H1 (cell line): ENCODE measurements around the gene SLC4A7. TPM values are rescaled to one million over a fixed set of nuclear protein-coding genes. Genes with fewer than 3 reads are reported as not detected.
A peak's percentile ranks its signal among the peaks of the same experiment; 100 is the strongest.

ENCODE experiments used
- CTCF ChIA-PET: fragments of 300-600 bp; sonication (Branson Sonifier 250); formaldehyde crosslinking; loops from one replicate; lab custom pipeline; 2021; ENCODE audit not compliant: partially characterized antibody; lab: Charles Lee
- POLR2A ChIA-PET: fragments of 300-600 bp; sonication (Branson Sonifier 250); formaldehyde crosslinking; loops from one replicate; lab custom pipeline; 2021; ENCODE audit warnings: inconsistent platforms; ENCODE audit not compliant: partially characterized antibody; lab: Charles Lee
- DNase-seq, 2 experiments: peaks; one replicate each; pipeline versions ENCODE4 v3.0.0 to v3.0.0-alpha.2; 2010 to 2022; ENCODE audit warnings: low spot score in 2 of 2, low read depth in 1 of 2, mixed read lengths in 1 of 2
- FAIRE-seq: peaks from 2 replicates; lab custom pipeline; 2011; peaks lifted over from hg19 to GRCh38; lab: Jason Lieb, UNC
- H2AFZ ChIP-seq: 2 replicates; pipeline ENCODE4 v1.8.1; 2012; ENCODE audit warnings: low read length, inconsistent platforms
- H2AK5ac ChIP-seq: 2 replicates; pipeline ENCODE4 v1.6.1; 2013; ENCODE audit warnings: low read depth, low read length
- H2BK120ac ChIP-seq: replicated peaks from 2 replicates; pipeline ENCODE3; 2013; ENCODE audit warnings: low read depth, low read length, inconsistent platforms
- H2BK12ac ChIP-seq: 2 replicates; pipeline ENCODE4 v1.6.1; 2013; ENCODE audit warnings: low read depth, low read length
- H2BK15ac ChIP-seq: 2 replicates; pipeline ENCODE4 v1.6.1; 2013; ENCODE audit warnings: low read length
- H2BK20ac ChIP-seq: 2 replicates; pipeline ENCODE4 v1.6.1; 2013; ENCODE audit warnings: low read length
- H2BK5ac ChIP-seq: 2 replicates; pipeline ENCODE4 v1.6.1; 2013; ENCODE audit warnings: low read depth, low read length
- H3K14ac ChIP-seq: 2 replicates; pipeline ENCODE4 v1.6.1; 2013; ENCODE audit warnings: inconsistent platforms; ENCODE audit not compliant: insufficient read length
- H3K18ac ChIP-seq: 2 replicates; pipeline ENCODE4 v1.6.1; 2013; ENCODE audit warnings: low read length; ENCODE audit errors: extremely low read depth
- H3K23ac ChIP-seq: 2 replicates; pipeline ENCODE4 v1.6.1; 2013; ENCODE audit warnings: inconsistent platforms; ENCODE audit not compliant: insufficient read length
- H3K23me2 ChIP-seq: 2 replicates; pipeline ENCODE4 v1.6.1; 2013; ENCODE audit warnings: low read depth, low read length
- H3K27ac ChIP-seq: 2 replicates; pipeline ENCODE4 v1.6.1; 2011; ENCODE audit warnings: low read depth, low read length, inconsistent platforms
- H3K27me3 ChIP-seq, 4 experiments: replicated peaks in 1 of 4; 1 replicate in 1 of 4; 2 replicates in 3 of 4; pipeline versions ENCODE4 v1.6.1 to v1.8.1; 2011 to 2013; ENCODE audit warnings: low read length in 3 of 4, mild to moderate bottlenecking in 3 of 4, inconsistent platforms in 2 of 4, mixed read lengths in 2 of 4, moderate library complexity in 1 of 4; ENCODE audit not compliant: control insufficient read depth in 3 of 4, insufficient read depth in 3 of 4; ENCODE audit errors: extremely low read depth in 1 of 4
- H3K36me3 ChIP-seq, 4 experiments: 2 replicates each; pipeline versions ENCODE4 v1.6.1 to v1.8.1; 2011 to 2013; ENCODE audit warnings: mild to moderate bottlenecking in 4 of 4, low read length in 3 of 4, moderate library complexity in 2 of 4, control low read depth in 1 of 4, inconsistent platforms in 1 of 4; ENCODE audit not compliant: insufficient read depth in 4 of 4, control insufficient read depth in 2 of 4
- H3K4ac ChIP-seq: replicated peaks from 2 replicates; pipeline ENCODE3; 2013; ENCODE audit warnings: low read length, low read depth, mixed read lengths, inconsistent platforms; ENCODE audit not compliant: insufficient read length
- H3K4me1 ChIP-seq, 4 experiments: replicated peaks in 1 of 4; 1 replicate in 1 of 4; 2 replicates in 3 of 4; pipeline versions ENCODE4 v1.6.1 to v1.8.1; 2011 to 2013; ENCODE audit warnings: low read length in 3 of 4, inconsistent platforms in 2 of 4, mixed read lengths in 1 of 4; ENCODE audit not compliant: insufficient read depth in 4 of 4, control insufficient read depth in 3 of 4
- H3K4me2 ChIP-seq, 2 experiments: 2 replicates each; pipeline versions ENCODE4 v1.6.1 to v1.8.1; 2011 to 2013; ENCODE audit warnings: low read depth in 2 of 2, low read length in 2 of 2, control low read depth in 1 of 2, inconsistent platforms in 1 of 2, mild to moderate bottlenecking in 1 of 2; ENCODE audit not compliant: insufficient read depth in 1 of 2
- H3K4me3 ChIP-seq, 4 experiments: fragments of 200-600, 300-600 bp in 1 of 4; sonication (generic), shearing (Covaris generic), sonication (Bioruptor Twin) in 1 of 4; 2 replicates each; pipeline versions ENCODE4 v1.5.1 to v1.8.1; 2011 to 2016; ENCODE audit warnings: low read length in 4 of 4, low read depth in 3 of 4, control low read depth in 2 of 4, inconsistent platforms in 2 of 4, mild to moderate bottlenecking in 2 of 4, mixed read lengths in 1 of 4, moderate library complexity in 1 of 4; ENCODE audit not compliant: insufficient read depth in 2 of 4; ENCODE audit errors: extremely low read depth in 1 of 4
- H3K56ac ChIP-seq: replicated peaks from 2 replicates; pipeline ENCODE3; 2013; ENCODE audit warnings: low read depth, mild to moderate bottlenecking, mixed read lengths, low read length, inconsistent platforms; ENCODE audit not compliant: insufficient read length
- H3K79me1 ChIP-seq: 2 replicates; pipeline ENCODE4 v1.6.1; 2013; ENCODE audit warnings: low read depth, low read length, control low read depth
- H3K79me2 ChIP-seq, 2 experiments: 2 replicates each; pipeline versions ENCODE4 v1.6.1 to v1.8.1; 2012 to 2013; ENCODE audit warnings: low read length in 2 of 2, mild to moderate bottlenecking in 2 of 2, inconsistent platforms in 1 of 2; ENCODE audit not compliant: insufficient read depth in 2 of 2, control insufficient read depth in 1 of 2
- H3K9ac ChIP-seq, 4 experiments: replicated peaks in 1 of 4; 1 replicate in 1 of 4; 2 replicates in 3 of 4; pipeline versions ENCODE4 v1.6.1 to v1.8.1; 2011 to 2013; ENCODE audit warnings: low read depth in 3 of 4, low read length in 3 of 4, control low read depth in 2 of 4, mild to moderate bottlenecking in 2 of 4, moderate library complexity in 2 of 4, inconsistent platforms in 1 of 4; ENCODE audit errors: extremely low read depth in 1 of 4
- H3K9me3 ChIP-seq, 2 experiments: 2 replicates each; pipeline versions ENCODE4 v1.6.1 to v1.8.1; 2012 to 2013; ENCODE audit warnings: mild to moderate bottlenecking in 2 of 2, moderate library complexity in 2 of 2, control low read depth in 1 of 2, inconsistent platforms in 1 of 2, low read depth in 1 of 2, low read length in 1 of 2, mixed read lengths in 1 of 2; ENCODE audit not compliant: insufficient read depth in 2 of 2
- H4K20me1 ChIP-seq, 2 experiments: replicated peaks in 1 of 2; 2 replicates each; pipeline versions ENCODE3 to v1.8.1; 2011 to 2013; ENCODE audit warnings: inconsistent platforms in 2 of 2, low read length in 2 of 2, mild to moderate bottlenecking in 1 of 2; ENCODE audit not compliant: insufficient read depth in 2 of 2, control insufficient read depth in 1 of 2
- H4K5ac ChIP-seq: 2 replicates; pipeline ENCODE4 v1.6.1; 2013; ENCODE audit warnings: low read length, low read depth, mixed read lengths, inconsistent platforms; ENCODE audit not compliant: insufficient read length
- H4K8ac ChIP-seq: 2 replicates; pipeline ENCODE4 v1.8.0; 2013; ENCODE audit warnings: mild to moderate bottlenecking, moderate library complexity, low read length, inconsistent platforms; ENCODE audit not compliant: insufficient read depth; ENCODE audit errors: extremely low read depth
- H4K91ac ChIP-seq: replicated peaks from 2 replicates; pipeline ENCODE3; 2013; ENCODE audit warnings: low read length, mixed read lengths, inconsistent platforms; ENCODE audit not compliant: insufficient read length
- BCL11A ChIP-seq, 2 experiments: IDR thresholded peaks; one replicate each; pipeline ENCODE4 v1.6.1; 2011; ENCODE audit warnings: low read depth in 2 of 2, low read length in 2 of 2, mild to moderate bottlenecking in 2 of 2
- BRCA1 ChIP-seq: IDR thresholded peaks from 2 replicates; pipeline ENCODE4 v1.6.1; 2012; ENCODE audit warnings: low read depth, low read length, improper control_type of control experiment
- RAD21 ChIP-seq, 2 experiments: IDR thresholded peaks in 1 of 2; conservative IDR thresholded peaks in 1 of 2; 2 replicates each; pipeline ENCODE4 v1.6.1; 2011; ENCODE audit warnings: low read depth in 2 of 2, low read length in 2 of 2, improper control_type of control experiment in 1 of 2, inconsistent platforms in 1 of 2, mild to moderate bottlenecking in 1 of 2, moderate library complexity in 1 of 2
- TCF12 ChIP-seq: IDR thresholded peaks from 2 replicates; pipeline ENCODE4 v1.6.1; 2011; ENCODE audit warnings: low read depth, mild to moderate bottlenecking, low read length
- WGBS, 2 experiments: shearing (Covaris generic) in 1 of 2; methylation state at CpG; one replicate each; pipeline versions ENCODE4 v1.1.6 to v1.1.7; 2013 to 2015; ENCODE audit warnings: low lambda C conversion rate in 2 of 2, mixed read lengths in 2 of 2, inconsistent platforms in 1 of 2, low coverage in 1 of 2, missing lambda C conversion rate in 1 of 2; ENCODE audit not compliant: insufficient replicate concordance in 2 of 2, insufficient coverage in 1 of 2, insufficient read length in 1 of 2; ENCODE audit errors: extremely low coverage in 1 of 2, missing lambda C conversion rate in 1 of 2; 5-methylcytosine and 5-hydroxymethylcytosine counted together
- polyA plus RNA-seq, 7 experiments: library from polyadenylated mRNA; depleted of rRNA in 3 of 7; stranded (reverse) in 5 of 7; unstranded in 2 of 7; fragments of >200 nt in 5 of 7; fragments of 200-250 nt in 2 of 7; gene quantifications; 1 replicate in 5 of 7; 2 replicates in 1 of 7; 4 replicates in 1 of 7; pipeline versions ENCODE4 v1.2.1 to v1.2.3, GENCODE V29; 2011 to 2013; ENCODE audit warnings: missing spikeins in 2 of 7, mixed read lengths in 2 of 7
- total RNA-seq: library from RNA; stranded (reverse); fragmentation: NEBNext Ultra II Directional; extraction: Animal tissue kit (Norgen Biotek cat#: 25700); gene quantifications from 2 replicates; pipeline ENCODE4 v1.2.1, GENCODE V29; 2021

Gene SLC4A7
- total and polyA plus RNA-seq, 2 of the 8 experiments (the other 6 are each of a cell fraction or from before 2014, with no cell fraction given): 14.9 to 70.5 TPM

DNA sequence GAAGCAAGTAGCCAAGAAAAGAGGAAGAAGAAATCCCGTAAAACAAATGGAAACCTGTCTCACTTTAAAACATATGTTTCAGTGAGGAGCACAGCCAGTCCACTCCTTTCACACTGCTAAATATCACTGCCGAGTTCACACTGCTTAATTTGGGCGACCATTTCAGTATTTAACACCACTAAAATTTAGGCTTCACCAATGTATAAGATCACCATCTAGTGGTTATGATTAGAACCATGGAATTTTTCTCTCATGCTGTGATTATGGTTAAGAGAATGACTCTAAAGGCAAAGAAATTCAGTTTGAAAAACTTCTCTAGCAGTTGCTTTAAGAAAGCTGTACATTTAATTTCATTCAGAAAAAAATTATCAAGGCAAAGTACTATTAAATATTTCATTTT lies 16.6 kb downstream of the SLC4A7 start:
- no peak overlapping the region for H4K8ac ChIP-seq
- H2BK5ac ChIP-seq: no peak overlapping the region

More for the DNA sequence above, 16.6 kb downstream of the SLC4A7 start:
- peaks cover 0 to 96% of the 10 kb centered on the region in 2 experiments; a peak in 2 of 4 replicates for H3K79me2 ChIP-seq
- ChIA-PET CTCF (interaction anchor here (0.7 to 2.8 kb wide), 13 partner anchors 10 to 245 kb away, joined by 3 to 12 read pairs (median 4); no protein-coding TSS in a partner anchor), POLR2A (no interaction called here)
- DNase-seq (no peak), FAIRE-seq (no peak)
- no peak overlapping the region for H2BK12ac ChIP-seq
- H3K4ac ChIP-seq: no peak overlapping the region
- no peak overlapping the region for H2AFZ ChIP-seq
- H3K79me1 ChIP-seq: 0 out of 2 replicates have a peak, but pooled peaks cover 4% of the 10 kb centered on the region
- H3K18ac ChIP-seq: no peak overlapping the region
- H3K9ac ChIP-seq: no peak overlapping the region
- no peak overlapping the region for H2BK15ac ChIP-seq
- peaks cover 0 to 4% of the 10 kb centered on the region in 2 experiments for H4K20me1 ChIP-seq
- H4K5ac ChIP-seq: no peak overlapping the region
- H2BK120ac ChIP-seq: no peak overlapping the region
- H4K91ac ChIP-seq: no peak overlapping the region
- no peak overlapping the region for H3K56ac ChIP-seq
- 86% methylated on average over 3 of the region's 3 CpGs; no CpG with 5 or more reads in 1 of the 2 experiments for WGBS, 2 experiments
- no peaks in the 10 kb centered on the region for H3K36me3 ChIP-seq
- H3K9me3 ChIP-seq: no peaks in the 10 kb centered on the region
- H3K4me1 ChIP-seq: peaks cover 0 to 2% (median 0%) of the 10 kb centered on the region in 4 experiments; a peak in 2 of 7 replicates
- H3K23ac ChIP-seq: no peak overlapping the region
- H3K23me2 ChIP-seq: no peaks in the 10 kb centered on the region
- H2AK5ac ChIP-seq: no peak overlapping the region
- H3K4me3 ChIP-seq: no peak overlapping the region
- no peak overlapping the region for H3K4me2 ChIP-seq
- no peak overlapping the region for H2BK20ac ChIP-seq
- H3K27ac ChIP-seq: no peak overlapping the region
- TF ChIP-seq BCL11A (IDR thresholded peaks at IDR 0.05; ENCODE audit: low read depth in 2 of 2, low read length in 2 of 2) (no peak), RAD21 (IDR thresholded peaks at IDR 0.05 in 1 of 2, conservative IDR thresholded peaks at IDR 0.05 in 1 of 2; ENCODE audit: low read depth in 2 of 2, low read length in 2 of 2) (peak; percentile 27 to 30; a peak in 3 of 4 replicates), BRCA1 (no peak), TCF12 (no peak)
- no peaks in the 10 kb centered on the region for H3K27me3 ChIP-seq
- no peak overlapping the region for H3K14ac ChIP-seq
